HCT116 (cell line): ENCODE measurements around the gene SCGB1C2. TPM values are rescaled to one million over a fixed set of nuclear protein-coding genes. Genes with fewer than 3 reads are reported as not detected.

Experiments
- ATAC-seq: fragments of 200-7000 bp; cut with Tn5 transposase; 2 replicates; pipeline ENCODE4 v1.9.1; 2020; ENCODE audit warnings: mild to moderate bottlenecking, moderate library complexity
- BruUV-seq: library from RNA; stranded (reverse); fragments of 400-500 nt; replicated peaks from 2 replicates; lab custom pipeline; 2021; lab: Mats Ljungman, UMichigan
- CTCF ChIA-PET: fragments of 300-600 bp; sonication (Branson Sonifier 250); formaldehyde crosslinking; loops from one replicate; lab custom pipeline; 2021; ENCODE audit warnings: antibody characterized with exemption; lab: Charles Lee
- POLR2A ChIA-PET: fragments of 300-600, 350-600 bp; sonication (Branson Sonifier 250); formaldehyde crosslinking; loops from one replicate; lab custom pipeline; 2021; ENCODE audit warnings: antibody characterized with exemption; lab: Charles Lee
- RAD21 ChIA-PET, 2 experiments: fragments of 300-600 bp; sonication (Branson Sonifier 250); formaldehyde crosslinking; loops; one replicate each; lab custom pipeline; 2023; ENCODE audit warnings: low total read pairs in 2 of 2; ENCODE audit not compliant: uncharacterized antibody in 2 of 2, unreplicated experiment in 2 of 2, low non-redundant PET in 1 of 2; lab: Charles Lee
- DNase-seq: peaks from one replicate; pipeline ENCODE4 v3.0.0-alpha.2; 2010; ENCODE audit warnings: low read depth, low spot score
- H2AFZ ChIP-seq: fragments of 200-600 bp; shearing (Covaris generic), sonication (generic); 2 replicates; pipeline ENCODE4 v1.6.1; 2017; ENCODE audit warnings: low read depth, mixed run types, mixed read lengths, antibody characterized with exemption, low read length; ENCODE audit not compliant: poor library complexity, severe bottlenecking
- H3K27ac ChIP-seq: 2 replicates; pipeline ENCODE4 v1.5.1; 2012; ENCODE audit warnings: low read depth, low read length
- H3K27me3 ChIP-seq: fragments of 200-600 bp; sonication (generic); 2 replicates; pipeline ENCODE4 v1.6.1; 2016; ENCODE audit warnings: mixed run types, low read length, mixed read lengths; ENCODE audit not compliant: insufficient read depth
- H3K36me3 ChIP-seq, 2 experiments: fragments of 200-500 bp in 1 of 2; fragments of 200-600 bp in 1 of 2; sonication (Bioruptor generic) in 1 of 2; sonication (generic) in 1 of 2; 2 replicates each; pipeline versions ENCODE4 v1.5.1 to v1.6.1; 2014 to 2016; ENCODE audit warnings: low read length in 2 of 2, inconsistent platforms in 1 of 2, mixed read lengths in 1 of 2, mixed run types in 1 of 2; ENCODE audit not compliant: insufficient read depth in 2 of 2, control insufficient read depth in 1 of 2
- H3K4me1 ChIP-seq, 2 experiments: fragments of 200-600 bp in 1 of 2; sonication (generic) in 1 of 2; 2 replicates each; pipeline versions ENCODE4 v1.5.1 to v1.6.1; 2012 to 2017; ENCODE audit warnings: low read length in 2 of 2, inconsistent platforms in 1 of 2, mild to moderate bottlenecking in 1 of 2, mixed read lengths in 1 of 2, mixed run types in 1 of 2, moderate library complexity in 1 of 2; ENCODE audit not compliant: insufficient read depth in 2 of 2, control insufficient read depth in 1 of 2
- H3K4me2 ChIP-seq: fragments of 200-600 bp; sonication (generic); 2 replicates; pipeline ENCODE4 v1.6.1; 2017; ENCODE audit warnings: mixed run types, low read length, mixed read lengths
- H3K4me3 ChIP-seq, 2 experiments: fragments of 200-600 bp in 1 of 2; sonication (generic) in 1 of 2; replicated peaks in 1 of 2; 2 replicates each; pipeline ENCODE4 v1.5.1; 2011 to 2016; ENCODE audit warnings: low read length in 2 of 2, control low read depth in 1 of 2, low read depth in 1 of 2, mild to moderate bottlenecking in 1 of 2, mixed read lengths in 1 of 2, mixed run types in 1 of 2
- H3K79me2 ChIP-seq: fragments of 200-600 bp; sonication (generic); 2 replicates; pipeline ENCODE4 v1.6.1; 2017; ENCODE audit warnings: mild to moderate bottlenecking, mixed run types, low read length, moderate library complexity, mixed read lengths; ENCODE audit not compliant: insufficient read depth
- H3K9ac ChIP-seq: fragments of 200-600 bp; sonication (generic); 2 replicates; pipeline ENCODE4 v1.6.1; 2016; ENCODE audit warnings: low read length, mixed read lengths
- H3K9me2 ChIP-seq: fragments of 200-600 bp; sonication (generic), shearing (Covaris generic); 2 replicates; pipeline ENCODE4 v1.6.1; 2017; ENCODE audit warnings: mixed run types, mild to moderate bottlenecking, moderate library complexity; ENCODE audit not compliant: insufficient read depth
- H3K9me3 ChIP-seq, 2 experiments: fragments of 200-500 bp in 1 of 2; fragments of 200-600 bp in 1 of 2; sonication (Bioruptor generic) in 1 of 2; sonication (generic) in 1 of 2; 2 replicates each; pipeline ENCODE4 v1.6.1; 2014 to 2017; ENCODE audit warnings: low read length in 2 of 2, mixed read lengths in 2 of 2, inconsistent platforms in 1 of 2, low read depth in 1 of 2, mild to moderate bottlenecking in 1 of 2, mixed run types in 1 of 2, moderate library complexity in 1 of 2; ENCODE audit not compliant: control insufficient read depth in 1 of 2, insufficient read depth in 1 of 2
- H4K20me1 ChIP-seq: fragments of 200-600 bp; sonication (generic), shearing (Covaris generic); 2 replicates; pipeline ENCODE4 v1.6.1; 2017; ENCODE audit warnings: mixed run types, mild to moderate bottlenecking, moderate library complexity; ENCODE audit not compliant: insufficient read depth
- CTCF ChIP-seq, 3 experiments: fragments of 200-600 bp in 1 of 3; sonication (generic) in 1 of 3; IDR thresholded peaks in 2 of 3; conservative IDR thresholded peaks in 1 of 3; 2 replicates each; pipeline ENCODE4 v1.5.1; 2012 to 2017; ENCODE audit warnings: low read depth in 2 of 3, low read length in 2 of 3, antibody characterized with exemption in 1 of 3, borderline replicate concordance in 1 of 3, control low read depth in 1 of 3, mild to moderate bottlenecking in 1 of 3, mixed read lengths in 1 of 3, mixed run types in 1 of 3, moderate library complexity in 1 of 3; ENCODE audit not compliant: insufficient read depth in 1 of 3
- FOSL1 ChIP-seq: IDR thresholded peaks from 2 replicates; pipeline ENCODE4 v1.6.1; 2012; ENCODE audit warnings: low read depth
- JUND ChIP-seq: IDR thresholded peaks from 2 replicates; pipeline ENCODE4 v1.6.1; 2012
- RAD21 ChIP-seq: IDR thresholded peaks from 2 replicates; pipeline ENCODE4 v1.6.1; 2012; ENCODE audit warnings: low read depth, mild to moderate bottlenecking
- REST ChIP-seq: IDR thresholded peaks from 2 replicates; pipeline ENCODE4 v1.6.1; 2012; ENCODE audit warnings: low read depth
- SIN3A ChIP-seq: IDR thresholded peaks from 2 replicates; pipeline ENCODE4 v1.6.1; 2012; ENCODE audit warnings: low read depth
- SRF ChIP-seq: IDR thresholded peaks from 2 replicates; pipeline ENCODE4 v1.6.1; 2012; ENCODE audit warnings: low read depth
- TCF7L2 ChIP-seq: IDR thresholded peaks from 2 replicates; pipeline ENCODE4 v1.7.0; 2011; ENCODE audit warnings: borderline replicate concordance, inconsistent platforms; ENCODE audit not compliant: insufficient read depth, insufficient read length; ENCODE audit errors: extremely low read depth
- ZNF274 ChIP-seq: fragments of 200-500 bp; sonication (Bioruptor generic); IDR thresholded peaks from 2 replicates; pipeline ENCODE4 v1.6.1; 2014; ENCODE audit warnings: mild to moderate bottlenecking, low read depth, low read length, inconsistent platforms
- intact Hi-C: fragments of 100-400 bp; cut with micrococcal nuclease; formaldehyde crosslinking; loops from 2 replicates; pipeline ENCODE4 v1.10.0; 2022
- total RNA-seq: library from RNA; stranded (reverse); gene quantifications from one replicate; pipeline ENCODE4 v1.2.1, GENCODE V29; 2021; ENCODE audit not compliant: unreplicated experiment
- TF ChIP-seq, protein P1 (sequence below): IDR thresholded peaks from 2 replicates; pipeline ENCODE4 v1.6.1; 2012

SCGB1C2 gene
- total RNA-seq, 1 experiment from 2014 or later = not detected

DNA sequence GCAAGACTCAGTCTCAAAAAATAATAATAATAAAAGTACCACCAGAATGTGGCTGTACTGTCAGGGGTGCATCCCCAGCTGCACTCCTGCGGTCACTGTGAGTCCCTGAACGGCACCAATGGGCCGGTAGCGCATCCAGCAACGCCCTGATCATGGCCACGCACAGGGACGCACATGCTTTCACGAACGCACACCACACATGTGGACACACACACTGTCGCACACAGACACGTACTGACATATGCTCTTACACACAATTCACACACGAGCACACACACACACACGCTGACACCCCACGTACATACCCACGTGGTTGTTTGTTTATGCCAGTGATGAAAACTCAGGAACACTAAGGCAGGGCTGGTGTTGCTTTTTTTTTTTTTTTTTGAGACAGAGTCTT lies 22.2 kb downstream of the SCGB1C2 start:
- no peak overlapping the region for H3K4me2 ChIP-seq
- no peaks in the 10 kb centered on the region for H3K79me2 ChIP-seq
- H4K20me1 ChIP-seq = no peaks in the 10 kb centered on the region
- no peaks in the 10 kb centered on the region for H3K9me3 ChIP-seq
- TF ChIP-seq CTCF (IDR thresholded peaks at IDR 0.05 in 2 of 3, conservative IDR thresholded peaks at IDR 0.05 in 1 of 3; ENCODE audit: borderline replicate concordance in 1 of 3, insufficient read depth in 1 of 3, low read depth in 2 of 3, low read length in 2 of 3) (no peak), REST (no peak), ZNF274 (no peak), SIN3A (no peak), TCF7L2 (no peak), RAD21 (no peak), FOSL1 (no peak), JUND (no peak), SRF (no peak)
- TF ChIP-seq, protein P1, sequence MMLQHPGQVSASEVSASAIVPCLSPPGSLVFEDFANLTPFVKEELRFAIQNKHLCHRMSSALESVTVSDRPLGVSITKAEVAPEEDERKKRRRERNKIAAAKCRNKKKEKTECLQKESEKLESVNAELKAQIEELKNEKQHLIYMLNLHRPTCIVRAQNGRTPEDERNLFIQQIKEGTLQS = no peak
- no peak overlapping the region for H3K27ac ChIP-seq
- no peaks in the 10 kb centered on the region for H3K4me1 ChIP-seq
- ATAC-seq (no peak), DNase-seq (no peak)
- intact Hi-C loops = no loop called here
- ChIA-PET RAD21 (no interaction called here), POLR2A (no interaction called here), CTCF (no interaction called here)
- no TSS peak for BruUV-seq
- H2AFZ ChIP-seq = no peak overlapping the region
- H3K9me2 ChIP-seq = no peaks in the 10 kb centered on the region
- H3K27me3 ChIP-seq = no peaks in the 10 kb centered on the region
- no peak overlapping the region for H3K4me3 ChIP-seq
- H3K36me3 ChIP-seq = peaks cover 0 to 2% of the 10 kb centered on the region in 2 experiments; a peak in 1 of 4 replicates
- H3K9ac ChIP-seq = no peak overlapping the region
